ENCODE data around the gene GDAP2.
A peak's percentile ranks its signal among the peaks of the same experiment; 100 is the strongest.
"Not testable (repeated sequence)": the region's sequence is repeated elsewhere in the genome, so short reads cannot be mapped to it uniquely, and the experiment has no call there.

The GDAP2 gene, protein sequence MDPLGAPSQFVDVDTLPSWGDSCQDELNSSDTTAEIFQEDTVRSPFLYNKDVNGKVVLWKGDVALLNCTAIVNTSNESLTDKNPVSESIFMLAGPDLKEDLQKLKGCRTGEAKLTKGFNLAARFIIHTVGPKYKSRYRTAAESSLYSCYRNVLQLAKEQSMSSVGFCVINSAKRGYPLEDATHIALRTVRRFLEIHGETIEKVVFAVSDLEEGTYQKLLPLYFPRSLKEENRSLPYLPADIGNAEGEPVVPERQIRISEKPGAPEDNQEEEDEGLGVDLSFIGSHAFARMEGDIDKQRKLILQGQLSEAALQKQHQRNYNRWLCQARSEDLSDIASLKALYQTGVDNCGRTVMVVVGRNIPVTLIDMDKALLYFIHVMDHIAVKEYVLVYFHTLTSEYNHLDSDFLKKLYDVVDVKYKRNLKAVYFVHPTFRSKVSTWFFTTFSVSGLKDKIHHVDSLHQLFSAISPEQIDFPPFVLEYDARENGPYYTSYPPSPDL

DNA sequence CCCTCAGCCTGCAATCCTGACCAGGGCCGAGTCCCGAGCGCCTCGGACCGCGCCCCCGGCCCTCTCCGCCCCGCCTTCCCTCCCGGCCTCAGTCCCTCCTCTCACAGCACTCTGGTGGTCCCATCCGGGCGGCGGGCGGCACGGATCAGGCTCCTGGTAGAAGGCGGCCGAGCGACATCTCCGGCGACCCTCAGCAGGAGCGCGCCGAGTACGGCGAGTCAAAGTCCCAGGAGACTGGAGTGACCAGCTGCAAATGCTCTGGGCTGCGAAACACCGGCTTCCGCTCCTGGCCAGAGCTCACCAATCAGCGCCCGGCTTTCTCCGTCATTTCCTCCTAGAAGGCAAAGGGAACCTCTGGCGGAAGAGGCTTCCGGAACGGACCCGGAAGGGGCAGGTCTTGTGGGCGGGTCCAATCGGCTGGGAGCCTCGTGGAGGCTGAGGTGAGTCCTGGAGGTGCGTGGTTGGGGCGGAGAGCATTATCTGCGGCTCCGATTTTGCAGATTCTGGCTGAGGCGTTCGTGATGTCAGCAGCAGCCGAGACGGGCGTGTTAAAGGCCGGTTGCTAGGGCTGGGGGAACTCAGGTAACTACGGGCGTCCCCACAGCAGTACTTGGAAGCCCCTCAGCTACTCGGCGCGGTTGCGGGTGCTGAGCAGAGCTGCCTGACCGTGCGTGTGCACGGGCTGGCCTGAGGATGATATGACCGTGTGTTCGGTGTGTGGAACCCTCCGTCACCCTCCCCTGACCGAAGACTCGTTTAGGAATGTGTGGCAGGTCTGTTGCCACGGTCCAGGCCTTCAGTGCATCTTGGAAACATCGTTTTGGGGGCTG, at the start of gene GDAP2, which contains the start of gene WDR3:
GDAP2 (minus strand) TSS at position 279 of the 830 bp plus-strand sequence. CDS start 9,264 bp downstream, outside the sequence.
WDR3 (plus strand) TSS at position 397 of the 830 bp plus-strand sequence. CDS start 3,581 bp downstream, outside the sequence.
- DNase-seq (ENCODE audit: low spot score), result peak; percentile 97

DNA sequence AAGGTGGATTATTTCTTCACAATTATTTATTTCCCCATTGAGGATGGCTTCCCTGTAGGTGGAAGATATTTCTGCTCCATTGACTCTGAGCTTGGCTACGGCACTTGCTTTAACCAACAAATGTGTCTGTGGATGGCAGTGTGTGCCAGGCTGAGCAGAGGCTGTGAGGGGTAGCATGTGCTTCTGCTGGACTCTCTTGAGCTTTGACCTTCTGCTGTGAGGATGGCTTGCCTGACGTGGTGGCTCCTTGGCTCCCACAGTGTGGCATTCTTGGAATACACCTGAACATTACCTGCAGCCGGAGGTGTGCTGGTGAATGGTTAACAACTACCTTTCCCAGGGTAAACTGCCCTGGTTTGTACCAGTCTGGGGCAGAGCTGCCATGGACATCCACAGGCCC, 47.0 kb upstream of the GDAP2 start:
- DNase-seq (ENCODE audit: low spot score), result no peak

DNA sequence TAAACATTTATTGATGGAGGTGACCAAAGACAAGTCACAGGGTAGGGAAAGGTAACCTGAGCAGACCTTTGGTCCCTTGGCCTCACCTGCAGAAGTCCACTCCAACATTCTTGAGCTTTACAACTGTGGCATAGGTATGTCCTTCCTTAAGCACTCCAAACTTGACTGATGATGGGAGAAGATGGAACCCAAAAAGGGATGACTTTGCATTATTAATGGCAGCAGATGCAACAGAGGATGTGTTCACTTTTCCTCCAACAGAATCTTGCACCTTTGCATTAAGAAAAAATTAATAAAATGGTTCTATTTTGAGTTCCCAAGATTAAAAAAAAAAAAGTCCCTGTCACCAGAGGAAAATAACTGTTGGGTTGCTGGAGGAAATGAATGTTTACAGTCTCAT, 42.4 kb upstream of the GDAP2 start:
- DNase-seq (ENCODE audit: low spot score), result no peak

DNA sequence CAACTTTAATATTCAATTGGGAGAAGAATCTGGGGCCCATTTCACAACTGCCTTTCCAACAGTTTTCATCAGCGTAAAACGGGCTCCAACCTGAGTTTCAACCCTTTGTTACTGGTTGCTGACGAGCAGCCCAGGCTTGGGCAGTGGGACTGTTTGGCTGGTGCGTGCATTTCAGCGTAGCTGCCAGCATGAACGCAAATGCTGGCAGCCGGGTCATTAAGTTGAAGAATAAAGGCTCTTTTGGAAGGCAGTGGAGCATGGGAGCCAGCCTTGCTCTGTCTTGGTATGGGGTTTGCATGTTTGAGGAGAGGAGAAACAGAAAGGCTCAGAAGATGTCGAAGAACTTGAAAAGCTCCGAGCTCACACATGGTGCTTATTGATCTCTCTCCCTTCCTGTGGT, 40.8 kb upstream of the GDAP2 start:
- no peak for DNase-seq (ENCODE audit: low spot score)

DNA sequence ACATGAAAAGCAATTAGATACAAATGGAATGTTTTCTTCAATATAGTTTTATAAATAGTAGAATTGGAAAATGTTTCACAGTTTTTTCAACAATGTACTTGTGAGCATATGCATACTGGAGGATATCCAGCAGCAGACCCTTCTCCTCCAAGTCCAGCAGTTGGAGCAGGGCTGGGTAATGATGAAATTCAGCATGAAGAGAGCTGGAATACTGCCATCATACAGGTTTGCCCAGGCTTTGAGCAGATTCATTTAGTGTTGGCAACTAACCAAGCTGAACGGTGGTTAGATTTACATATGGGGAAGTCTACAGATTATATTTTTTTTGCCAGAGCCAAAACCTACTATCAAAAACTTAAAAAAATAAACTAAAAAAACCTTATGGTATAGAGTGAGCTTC, 38.5 kb upstream of the GDAP2 start:
- DNase-seq (ENCODE audit: low spot score), result no peak

DNA sequence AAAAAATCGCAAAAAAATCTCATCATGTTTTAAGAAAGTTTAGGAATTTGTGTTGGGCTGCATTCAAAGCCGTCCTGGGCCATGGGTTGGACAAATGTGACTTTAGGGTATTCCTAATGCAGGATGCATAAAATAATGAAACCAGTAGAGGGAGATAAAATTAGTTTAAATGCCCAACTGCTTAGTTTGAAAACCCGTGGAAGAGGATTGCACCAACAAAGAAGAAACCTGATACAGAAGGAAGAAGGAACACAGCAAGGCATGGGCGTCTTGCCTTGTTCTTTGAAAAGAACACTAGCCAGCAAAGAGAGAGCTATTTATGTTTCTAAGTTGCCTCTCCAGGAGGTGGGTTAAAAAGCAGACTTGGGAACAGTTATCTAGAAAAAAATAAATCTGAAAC, 38.1 kb upstream of the GDAP2 start:
- DNase-seq (ENCODE audit: low spot score), result no peak

DNA sequence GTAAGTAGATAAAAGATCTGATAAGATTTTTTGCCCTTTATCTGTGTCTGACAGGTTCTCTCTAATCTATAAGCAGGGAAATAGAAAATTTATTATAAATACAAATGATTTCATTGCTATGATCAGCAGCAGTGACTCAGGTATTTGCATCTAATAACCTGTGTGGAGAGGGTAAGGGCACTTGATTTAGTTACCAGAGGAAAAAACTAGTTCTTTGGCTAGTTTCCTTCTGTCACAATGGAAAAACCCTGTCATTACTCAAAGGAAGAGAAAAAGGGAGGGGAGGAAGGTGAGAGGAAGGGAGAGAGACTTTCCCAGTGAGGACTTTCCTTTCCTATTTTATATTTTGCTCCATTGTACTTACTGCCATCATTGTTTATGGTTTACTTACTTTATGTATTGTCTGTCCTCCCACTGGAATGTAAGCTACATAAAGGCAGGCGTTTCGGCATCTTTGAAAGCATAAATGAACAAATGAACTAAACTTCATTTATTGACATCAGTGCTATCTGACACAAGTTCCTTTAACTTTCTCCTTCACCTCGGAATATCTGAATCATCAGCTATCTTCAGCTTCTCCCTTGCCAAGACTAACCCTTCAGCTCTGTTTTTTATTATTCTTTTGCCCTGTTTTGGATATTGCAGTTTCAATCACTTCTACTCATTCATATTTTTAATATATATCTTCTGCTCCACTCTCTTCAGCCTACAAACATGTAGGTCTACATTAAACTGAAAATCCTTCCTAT, 35.0 kb upstream of the GDAP2 start:
- DNase-seq (ENCODE audit: low spot score), result no peak

DNA sequence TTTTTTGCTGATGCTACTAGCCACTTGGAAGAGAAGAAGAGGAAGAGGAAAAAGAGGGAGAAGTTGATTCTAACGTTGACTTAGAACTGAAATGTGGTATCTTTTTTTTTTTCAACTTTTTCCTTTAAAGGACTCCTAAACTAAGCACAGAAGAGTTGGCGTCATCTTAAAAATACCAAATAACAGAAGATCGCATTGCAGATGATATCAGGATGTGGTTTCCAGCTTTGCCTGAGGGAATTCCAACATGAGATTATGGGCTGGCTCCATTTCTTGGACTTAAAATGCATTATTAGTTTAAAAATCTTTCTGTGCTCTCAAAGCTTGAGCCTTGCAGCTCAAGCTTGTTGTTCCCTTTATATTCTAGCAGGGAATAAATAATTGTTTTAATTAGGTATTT, 29.9 kb upstream of the GDAP2 start:
- no peak for DNase-seq (ENCODE audit: low spot score)

DNA sequence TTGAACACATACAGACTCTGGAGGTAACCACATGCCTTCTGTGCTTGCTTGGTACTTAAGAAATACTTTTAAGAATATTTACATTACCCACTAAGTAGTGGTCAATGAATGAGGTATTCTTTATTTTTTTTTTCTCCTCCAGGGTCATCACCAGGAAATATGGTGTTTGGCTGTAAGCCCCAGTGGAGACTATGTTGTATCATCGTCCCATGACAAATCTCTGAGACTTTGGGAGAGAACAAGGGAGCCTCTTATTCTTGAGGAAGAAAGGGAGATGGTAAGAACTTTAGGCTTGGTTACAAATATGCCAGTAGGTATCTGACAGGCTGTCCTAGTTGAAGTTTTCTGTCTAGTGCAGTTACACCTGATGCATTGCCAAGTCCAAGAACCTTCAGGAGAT, 23.0 kb upstream of the GDAP2 start:
- no peak for DNase-seq (ENCODE audit: low spot score)

DNA sequence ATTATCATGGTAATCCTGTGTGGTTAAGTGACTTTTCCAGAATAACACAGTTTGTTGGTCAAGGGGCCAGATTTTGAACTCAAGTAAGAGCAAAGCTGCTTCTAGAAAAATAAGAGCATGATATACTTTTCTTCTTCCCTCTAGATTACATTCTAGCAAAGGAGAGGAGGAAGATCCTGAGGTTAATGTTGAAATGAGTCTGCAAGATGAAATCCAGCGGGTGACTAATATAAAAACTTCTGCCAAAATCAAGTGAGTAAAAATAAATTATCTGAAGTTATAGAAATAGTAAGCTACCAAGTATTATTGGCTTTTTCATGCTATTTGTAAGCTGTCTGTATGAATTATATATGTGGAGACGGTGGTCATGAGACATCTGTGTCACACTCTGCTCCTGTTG, 12.9 kb upstream of the GDAP2 start:
- DNase-seq (ENCODE audit: low spot score), result no peak

DNA sequence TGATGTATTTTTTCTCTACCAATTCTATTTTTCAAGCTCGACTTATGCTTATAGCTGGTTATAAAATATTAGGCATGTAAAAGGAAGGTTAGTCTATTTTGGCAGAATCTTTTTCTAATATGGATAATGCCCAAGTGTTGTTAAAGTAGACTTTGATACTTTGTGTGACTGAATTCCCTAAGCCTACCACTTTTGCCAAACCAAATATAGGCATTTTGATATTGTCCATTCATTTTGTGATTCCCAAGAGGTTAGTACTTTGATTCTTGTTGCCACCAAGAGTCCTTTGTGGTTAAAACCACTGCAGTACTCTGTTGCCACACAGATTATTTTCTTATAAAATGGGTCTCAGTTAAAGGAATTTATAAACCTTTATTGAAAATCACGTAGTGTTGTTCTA, 4.3 kb upstream of the GDAP2 start:
- no peak for DNase-seq (ENCODE audit: low spot score)

DNA sequence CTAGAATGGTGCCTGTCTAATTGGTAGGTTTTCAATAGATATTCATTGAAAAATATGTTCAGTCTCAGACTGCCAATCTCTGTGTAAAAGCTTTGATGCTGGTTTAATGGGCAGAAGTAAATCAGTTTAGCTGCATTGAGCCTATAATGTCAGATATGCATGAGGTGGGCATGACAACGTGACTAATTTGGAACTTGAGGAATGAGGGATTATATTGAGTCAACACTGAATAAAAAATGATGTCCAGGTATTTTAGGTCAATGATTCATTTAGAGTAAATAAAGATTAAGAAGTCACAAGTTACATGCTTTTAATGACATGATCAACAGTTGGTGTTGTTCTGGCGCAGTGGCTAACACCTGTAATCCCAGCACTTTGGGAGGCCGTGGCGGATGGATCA, 3.2 kb upstream of the GDAP2 start:
- DNase-seq (ENCODE audit: low spot score), result no peak

DNA sequence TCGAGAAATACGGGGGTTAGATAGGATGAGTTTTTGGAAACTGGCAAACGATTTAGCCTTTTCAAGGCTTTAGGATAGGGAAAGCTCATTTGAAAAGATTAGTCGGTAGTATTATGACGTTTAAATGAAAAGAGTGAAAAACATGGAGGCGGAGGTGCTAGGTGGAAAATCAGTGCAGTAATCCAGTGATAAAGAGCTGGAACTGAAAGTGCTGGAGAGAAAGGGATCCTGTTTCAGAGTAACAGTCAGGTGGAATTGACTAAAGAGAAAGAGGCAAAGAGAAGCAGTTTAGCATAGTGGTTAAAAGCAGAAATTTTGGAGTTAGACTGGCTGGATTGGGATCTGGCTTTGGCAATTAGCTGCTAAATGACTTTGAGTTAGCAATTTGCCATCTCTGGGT, 1.1 kb upstream of the GDAP2 start:
- DNase-seq (ENCODE audit: low spot score), result no peak

DNA sequence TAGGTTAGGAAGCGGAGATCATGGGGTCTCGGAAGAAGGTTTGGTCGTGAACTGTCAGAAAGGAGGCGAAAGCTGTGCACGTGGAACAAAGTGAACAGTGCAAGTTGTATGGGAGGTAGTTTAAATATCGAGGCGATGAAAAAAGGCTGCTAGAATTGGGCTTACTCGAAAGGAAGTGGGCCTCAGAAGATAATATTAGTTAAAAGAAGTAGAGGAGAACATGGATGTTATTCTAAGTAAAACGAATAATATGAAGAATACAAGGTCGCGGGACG, 689 bp upstream of the GDAP2 start:
- DNase-seq (ENCODE audit: low spot score), result no peak

DNA sequence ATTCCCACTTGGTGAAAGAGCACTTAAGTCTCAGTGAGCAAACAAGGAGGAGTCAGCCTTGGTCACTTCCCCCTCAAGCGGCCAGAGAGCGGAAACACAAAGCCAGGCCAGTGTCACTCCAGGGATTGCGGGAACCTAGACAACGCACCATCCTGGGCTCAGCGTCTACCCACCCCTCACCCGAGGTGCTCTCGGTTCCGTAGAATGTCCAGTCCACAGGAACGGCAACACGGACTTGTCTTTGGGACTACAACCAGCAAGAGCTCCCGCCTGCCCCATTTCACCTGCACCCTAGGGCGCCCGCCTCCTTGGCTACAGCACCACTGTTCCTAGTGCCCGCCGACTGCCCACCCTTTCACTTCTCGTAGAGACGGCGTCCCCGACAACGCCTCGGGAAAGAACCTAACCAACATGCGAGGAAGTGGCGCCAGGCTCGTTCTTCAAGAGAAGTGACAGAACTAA, 509 bp downstream of the GDAP2 start:
- DNase-seq (ENCODE audit: low spot score), result peak; percentile 69

DNA sequence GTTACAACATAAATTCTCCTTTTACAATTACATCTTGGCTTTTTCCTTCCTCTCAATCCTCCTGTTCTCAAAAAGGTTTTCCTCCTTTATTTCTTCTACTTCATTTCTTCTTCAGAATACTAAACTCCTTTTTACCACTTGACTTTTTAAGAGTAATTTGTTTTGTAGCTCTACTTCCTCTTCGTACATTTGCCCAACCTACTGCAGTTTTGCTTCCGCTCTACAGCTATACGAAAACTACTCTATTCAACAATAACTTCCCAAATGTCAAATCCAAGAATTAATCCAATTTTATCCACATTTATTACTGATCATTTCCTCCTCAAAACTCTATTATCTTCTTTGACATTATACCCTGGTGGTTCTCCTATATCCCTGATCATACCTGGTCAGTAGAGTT, 3.4 kb downstream of the GDAP2 start:
- no peak for DNase-seq (ENCODE audit: low spot score)

DNA sequence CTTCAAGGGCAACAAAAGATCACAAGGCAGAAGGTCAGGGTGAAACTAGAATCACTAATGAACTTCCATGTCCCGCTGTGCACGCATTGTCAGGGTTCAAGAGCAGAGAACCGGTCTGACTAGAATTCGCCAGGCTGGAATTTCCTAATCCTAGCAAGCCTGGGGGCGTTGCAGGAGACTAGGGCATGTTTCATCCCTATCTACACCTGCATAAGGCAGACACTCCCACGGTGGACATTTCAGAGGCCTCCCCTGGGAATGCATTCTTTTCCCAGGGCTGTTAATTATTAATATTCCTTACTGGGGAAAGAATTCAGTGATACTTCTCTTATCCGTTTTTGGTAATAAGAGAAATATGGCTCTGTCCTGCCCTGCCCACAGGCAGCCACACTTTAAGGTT, 6.7 kb downstream of the GDAP2 start:
- not testable (repeated sequence) for DNase-seq (ENCODE audit: low spot score)

DNA sequence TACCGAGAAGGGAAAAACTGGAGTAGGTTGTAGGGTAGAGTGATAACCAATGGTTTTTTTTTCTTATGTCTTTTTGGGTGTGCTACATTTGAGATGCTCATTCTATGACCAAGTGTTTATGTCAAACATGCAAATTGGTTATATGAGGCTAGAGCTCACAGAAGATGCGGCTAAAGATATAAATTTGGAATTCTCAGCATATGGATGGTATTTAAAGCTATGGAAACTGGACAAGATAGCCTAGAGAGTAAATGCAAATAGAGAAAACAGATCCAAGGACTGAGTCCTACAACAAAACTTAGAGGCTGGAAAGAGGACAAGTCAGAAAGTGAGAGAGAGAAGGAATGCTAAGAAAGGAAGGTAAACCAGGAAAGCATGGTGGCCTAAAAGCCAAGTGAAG, 7.4 kb downstream of the GDAP2 start:
- DNase-seq (ENCODE audit: low spot score), result no peak

DNA sequence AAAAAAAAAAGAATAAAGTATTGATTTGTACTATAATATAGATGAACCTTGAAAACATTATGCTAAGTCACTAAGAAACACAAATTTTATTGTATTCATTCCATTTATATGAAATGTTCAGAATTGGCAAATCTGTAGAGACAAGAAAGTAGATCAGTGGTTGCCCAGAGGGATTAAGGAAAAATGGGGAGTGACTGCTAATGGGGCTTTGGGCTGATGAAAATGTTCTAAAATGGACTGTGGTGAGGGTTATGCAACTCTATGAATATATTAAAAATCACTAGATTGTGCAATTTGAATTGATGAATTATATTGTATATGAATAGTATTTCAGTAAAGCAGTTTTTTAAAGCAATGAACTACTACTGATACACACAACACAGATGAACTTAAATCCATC, 10.0 kb downstream of the GDAP2 start:
- DNase-seq (ENCODE audit: low spot score), result no peak

DNA sequence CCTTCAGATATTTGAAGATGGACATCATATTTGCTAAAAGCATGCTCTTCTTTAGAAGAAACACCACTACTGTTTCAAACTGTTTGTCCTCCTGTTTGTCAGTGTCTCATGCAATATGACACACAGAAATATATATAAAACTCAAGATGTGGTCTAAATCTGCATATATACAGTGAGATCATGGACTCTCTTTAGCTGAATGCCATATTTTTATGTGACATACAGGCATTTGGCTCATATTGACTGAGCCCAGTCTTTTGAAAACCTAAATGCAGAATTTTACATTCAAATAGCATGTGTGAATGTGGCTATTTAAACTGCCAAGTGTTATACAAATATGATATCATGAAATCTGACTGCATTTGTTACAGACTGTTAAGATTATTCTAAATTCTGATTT, 18.4 kb downstream of the GDAP2 start:
- DNase-seq (ENCODE audit: low spot score), result no peak

DNA sequence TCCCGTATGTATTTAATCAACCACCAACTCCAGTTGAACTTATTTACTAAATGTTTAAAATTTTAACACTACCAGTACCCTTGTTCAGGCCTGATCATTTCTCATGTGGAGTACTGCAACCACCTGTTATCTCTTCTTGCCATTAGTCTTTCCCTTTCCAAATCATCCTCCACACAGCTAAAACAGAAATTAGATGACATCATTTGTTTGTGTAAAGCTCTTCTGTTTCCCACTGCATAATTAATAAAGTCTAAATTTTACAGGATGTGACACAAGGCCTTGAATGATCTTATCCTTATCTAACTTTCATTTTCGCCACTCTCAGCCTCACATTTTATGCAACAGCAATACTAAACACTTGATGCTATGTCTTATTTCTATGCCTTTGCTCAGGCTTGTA, 24.4 kb downstream of the GDAP2 start:
- DNase-seq (ENCODE audit: low spot score), result no peak

DNA sequence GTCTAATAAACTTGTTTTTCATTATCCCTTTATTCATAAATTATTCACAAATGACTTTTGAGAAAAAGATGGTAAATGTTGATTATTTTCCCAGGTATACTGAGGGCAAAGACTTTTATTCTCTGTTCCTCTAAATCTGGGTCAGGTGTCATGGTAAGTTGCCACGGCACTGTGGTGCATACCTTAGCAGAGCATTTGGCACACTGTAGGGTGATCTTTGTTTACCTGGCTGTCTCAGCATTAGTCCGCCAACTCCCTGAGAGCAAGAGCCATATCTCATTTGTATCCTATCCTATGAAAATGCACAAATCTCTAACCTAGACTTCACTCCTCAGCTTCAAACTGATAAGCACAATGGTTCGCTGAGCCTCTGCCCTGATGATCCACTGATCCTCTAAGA, 24.9 kb downstream of the GDAP2 start:
- DNase-seq (ENCODE audit: low spot score), result no peak

DNA sequence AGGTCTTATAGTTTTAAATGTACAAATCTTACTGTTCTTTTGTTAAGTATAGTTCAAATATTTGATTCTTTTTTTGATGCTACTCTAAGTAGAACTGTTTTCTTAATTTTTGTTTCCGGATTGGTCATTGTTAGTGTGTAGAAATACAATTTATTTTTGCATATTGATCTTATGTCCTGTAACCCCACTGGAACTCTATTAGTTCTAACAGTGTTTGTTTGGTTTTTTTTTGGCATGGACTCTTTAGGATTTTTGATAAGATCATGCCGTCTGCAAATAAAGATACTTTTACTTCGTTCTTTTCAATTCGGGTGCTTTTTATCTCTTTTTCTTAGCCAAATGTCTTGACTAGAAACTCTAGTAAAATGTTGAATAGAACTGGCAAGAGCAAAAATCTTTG, 26.5 kb downstream of the GDAP2 start:
- no peak for DNase-seq (ENCODE audit: low spot score)
